Urinary bladder (tissue), 4 donors: ENCODE results near the gene ETFB. TPM values are rescaled to one million over a fixed set of nuclear protein-coding genes. Genes with fewer than 3 reads are reported as not detected.

Source experiments
- DNase-seq: peaks from one replicate; pipeline ENCODE4 v3.0.0-alpha.2; 2015; ENCODE audit errors: extremely low spot score
- H3K27ac ChIP-seq: one replicate; pipeline ENCODE4 v1.5.1; 2013; ENCODE audit warnings: low read depth, mild to moderate bottlenecking, moderate library complexity
- H3K36me3 ChIP-seq: one replicate; pipeline ENCODE4 v1.6.1; 2013; ENCODE audit warnings: mild to moderate bottlenecking, moderate library complexity; ENCODE audit not compliant: insufficient read depth
- H3K4me1 ChIP-seq: one replicate; pipeline ENCODE4 v1.6.1; 2013; ENCODE audit warnings: mild to moderate bottlenecking, moderate library complexity; ENCODE audit not compliant: insufficient read depth
- H3K4me3 ChIP-seq: one replicate; pipeline ENCODE4 v1.5.1; 2013; ENCODE audit warnings: low read depth, low read length
- WGBS: extraction: QIAGEN DNeasy Blood & Tissue Kit; methylation state at CpG from one replicate; pipeline ENCODE4 v1.1.7; 2013; 5-methylcytosine and 5-hydroxymethylcytosine counted together
- polyA plus RNA-seq: library from polyadenylated mRNA; stranded (reverse); fragments of 200-250 nt; gene quantifications from one replicate; pipeline ENCODE4 v1.2.3, GENCODE V29; 2013
- total RNA-seq: library from RNA; depleted of rRNA; stranded (reverse); fragments of >200 nt; gene quantifications from one replicate; pipeline ENCODE4 v1.2.3, GENCODE V29; 2014
- donor health status: healthy with polysubstance abuse.
- donor health status: healthy.

Gene ETFB
- total and polyA plus RNA-seq, 2 donors: 25.1 to 121 TPM

GRCh38 chr19:51337141-51337860 lies 28.9 kb downstream of the ETFB start:
- Histone ChIP-seq H3K4me1 (no peaks in the 10 kb centered on the region), H3K36me3 (no peaks in the 10 kb centered on the region), H3K27ac (no peak overlapping the region), H3K4me3 (no peak overlapping the region)
- WGBS: 97% methylated on average over 13 of the region's 13 CpGs
- DNase-seq: no peak

GRCh38 chr19:51333836-51334460 lies 32.2 kb downstream of the ETFB start:
- no peaks in the 10 kb centered on the region for H3K4me1 ChIP-seq
- 89% methylated on average over 13 of the region's 13 CpGs for WGBS
- no peak for DNase-seq
- no peak overlapping the region for H3K27ac ChIP-seq
- H3K36me3 ChIP-seq: no peaks in the 10 kb centered on the region
- H3K4me3 ChIP-seq: no peak overlapping the region

- Histone ChIP-seq H3K36me3 (no peaks in the 10 kb centered on the region), H3K4me1 (no peaks in the 10 kb centered on the region), H3K4me3 (no peak overlapping the region), H3K27ac (no peak overlapping the region)
- 92% methylated on average over 6 of the region's 6 CpGs for WGBS
- no peak for DNase-seq
Measured at GRCh38 chr19:51331716-51332115, 34.5 kb downstream of the ETFB start.

- 64% methylated on average over 3 of the region's 3 CpGs for WGBS
- H3K36me3 ChIP-seq: no peaks in the 10 kb centered on the region
- DNase-seq: no peak
- no peak overlapping the region for H3K27ac ChIP-seq
- H3K4me1 ChIP-seq: no peaks in the 10 kb centered on the region
- no peak overlapping the region for H3K4me3 ChIP-seq
Measured at GRCh38 chr19:51331193-51331592, 35.0 kb downstream of the ETFB start.

GRCh38 chr19:51330366-51330765 lies 35.8 kb downstream of the ETFB start:
- Histone ChIP-seq H3K27ac (no peak overlapping the region), H3K4me1 (no peaks in the 10 kb centered on the region), H3K36me3 (no peaks in the 10 kb centered on the region), H3K4me3 (no peak overlapping the region)
- WGBS: 96% methylated on average over 4 of the region's 4 CpGs
- no peak for DNase-seq

- Histone ChIP-seq H3K4me1 (no peaks in the 10 kb centered on the region), H3K27ac (no peak overlapping the region), H3K4me3 (no peak overlapping the region), H3K36me3 (no peaks in the 10 kb centered on the region)
- 92% methylated on average over 5 of the region's 5 CpGs for WGBS
- DNase-seq: no peak
Measured at GRCh38 chr19:51329411-51329810, 36.8 kb downstream of the ETFB start.

- WGBS: 6% methylated on average over 75 of the region's 75 CpGs
- no peak overlapping the region for H3K27ac ChIP-seq
- H3K4me1 ChIP-seq: no peaks in the 10 kb centered on the region
- DNase-seq: no peak
- H3K4me3 ChIP-seq: no peak overlapping the region
- H3K36me3 ChIP-seq: no peaks in the 10 kb centered on the region
Measured at GRCh38 chr19:51327066-51328001, 38.9 kb downstream of the ETFB start.

- no peak for DNase-seq
- H3K27ac ChIP-seq: no peak overlapping the region
- WGBS: 16% methylated on average over 36 of the region's 36 CpGs
- H3K4me1 ChIP-seq: no peaks in the 10 kb centered on the region
- H3K36me3 ChIP-seq: no peaks in the 10 kb centered on the region
- no peak overlapping the region for H3K4me3 ChIP-seq
Measured at GRCh38 chr19:51326216-51327065, 39.7 kb downstream of the ETFB start.

GRCh38 chr19:51325161-51325976 lies 40.8 kb downstream of the ETFB start:
- WGBS: 74% methylated on average over 26 of the region's 26 CpGs
- H3K36me3 ChIP-seq: no peaks in the 10 kb centered on the region
- H3K4me3 ChIP-seq: no peak overlapping the region
- DNase-seq: no peak
- H3K4me1 ChIP-seq: no peaks in the 10 kb centered on the region
- no peak overlapping the region for H3K27ac ChIP-seq

GRCh38 chr19:51324167-51324481 lies 42.1 kb downstream of the ETFB start:
- WGBS: 76% methylated on average over 6 of the region's 6 CpGs
- Histone ChIP-seq H3K27ac (no peak overlapping the region), H3K4me1 (no peaks in the 10 kb centered on the region), H3K4me3 (no peak overlapping the region), H3K36me3 (no peaks in the 10 kb centered on the region)
- no peak for DNase-seq

- DNase-seq: no peak
- no peak overlapping the region for H3K4me3 ChIP-seq
- 83% methylated on average over 29 of the region's 29 CpGs for WGBS
- H3K36me3 ChIP-seq: no peaks in the 10 kb centered on the region
- H3K4me1 ChIP-seq: no peaks in the 10 kb centered on the region
- no peak overlapping the region for H3K27ac ChIP-seq
Measured at GRCh38 chr19:51323481-51324166, 42.6 kb downstream of the ETFB start.

- 79% methylated on average over 14 of the region's 14 CpGs for WGBS
Measured at GRCh38 chr19:51321799-51322198, 44.4 kb downstream of the ETFB start.

More at GRCh38 chr19:51321799-51322198, 44.4 kb downstream of the ETFB start:
- Histone ChIP-seq H3K27ac (no peak overlapping the region), H3K36me3 (no peaks in the 10 kb centered on the region), H3K4me1 (no peaks in the 10 kb centered on the region), H3K4me3 (no peak overlapping the region)
- no peak for DNase-seq
